ENCODE data around the gene SFXN5. TPM values are rescaled to one million over a fixed set of nuclear protein-coding genes. Genes with fewer than 3 reads are reported as not detected.

SFXN5 gene
- total RNA-seq, 1 donor from 2014 or later = 10.3 TPM

DNA sequence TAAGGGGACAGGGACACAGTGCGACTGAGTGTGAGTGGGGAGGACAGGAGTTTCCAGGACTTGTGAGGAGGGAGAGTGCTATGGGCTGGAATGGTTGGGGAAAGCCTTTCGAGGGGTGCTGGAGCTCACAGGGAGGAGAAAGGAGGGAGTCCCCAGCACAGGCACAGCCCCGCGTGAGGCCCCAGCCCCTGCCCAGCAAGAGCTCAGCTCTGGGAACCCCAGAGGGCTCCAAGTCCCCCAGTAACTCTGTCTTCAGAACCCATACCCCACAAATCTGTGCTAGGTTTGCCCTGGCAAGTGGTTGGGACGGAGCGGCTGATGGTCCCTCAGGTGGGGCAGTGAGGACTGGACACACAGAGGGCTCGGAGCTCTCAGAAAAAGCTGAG, 75.4 kb downstream of the SFXN5 start:
- intact Hi-C loops (cut with micrococcal nuclease) = no loop called here

DNA sequence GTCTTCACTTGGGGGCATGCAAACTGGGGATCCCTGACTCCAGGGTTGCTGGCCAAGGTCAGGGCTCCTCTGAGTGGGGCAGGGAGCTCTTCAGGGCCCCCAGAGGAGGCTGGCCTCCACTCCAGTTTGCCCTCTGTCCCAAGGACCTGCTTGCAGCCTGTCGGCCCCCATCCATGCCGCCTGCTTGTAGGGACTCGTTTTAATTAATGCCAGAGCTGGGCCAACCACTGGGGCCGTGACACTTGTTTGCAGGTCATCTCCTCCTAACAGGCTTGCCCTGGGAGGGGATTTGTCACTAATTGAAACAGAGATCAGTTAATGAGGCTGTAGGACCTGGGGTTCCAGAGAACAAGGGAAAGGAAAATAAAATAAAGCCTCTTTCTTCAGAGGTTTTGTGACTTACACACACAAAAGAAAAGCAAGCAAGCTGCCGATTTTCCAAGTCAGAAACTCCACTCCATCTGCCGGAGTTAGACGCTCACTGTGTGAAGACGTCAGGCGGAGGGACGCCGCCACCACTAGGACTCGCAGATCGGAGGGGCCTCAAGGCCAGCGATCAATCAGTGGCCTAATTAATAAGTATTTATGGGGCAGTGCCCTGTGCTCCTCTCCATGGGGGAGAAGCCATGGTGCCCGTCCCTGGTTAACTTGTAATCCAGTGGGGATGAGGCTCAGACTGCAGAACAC, 75.9 kb downstream of the SFXN5 start:
- intact Hi-C loops (cut with micrococcal nuclease) = no loop called here

DNA sequence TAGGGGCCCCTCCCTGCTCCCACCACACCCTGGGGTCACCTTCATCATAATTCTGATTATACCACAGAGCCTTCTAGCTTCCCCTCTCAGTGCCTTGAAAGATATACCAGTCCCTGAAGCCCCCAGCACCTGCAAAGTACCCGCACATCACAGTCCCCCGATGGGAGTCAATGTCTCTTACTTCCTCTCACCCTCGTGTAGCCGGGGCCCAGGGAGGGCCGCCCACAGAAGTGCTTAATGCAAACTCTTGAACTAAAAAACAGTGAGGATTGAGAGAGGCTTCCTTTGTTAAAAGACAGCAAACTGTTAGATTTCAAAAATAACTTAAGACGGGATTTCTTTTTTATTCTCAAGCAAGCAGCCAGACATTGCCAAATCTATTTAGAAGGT, 76.5 kb downstream of the SFXN5 start:
- intact Hi-C loops (cut with micrococcal nuclease) = no loop called here

DNA sequence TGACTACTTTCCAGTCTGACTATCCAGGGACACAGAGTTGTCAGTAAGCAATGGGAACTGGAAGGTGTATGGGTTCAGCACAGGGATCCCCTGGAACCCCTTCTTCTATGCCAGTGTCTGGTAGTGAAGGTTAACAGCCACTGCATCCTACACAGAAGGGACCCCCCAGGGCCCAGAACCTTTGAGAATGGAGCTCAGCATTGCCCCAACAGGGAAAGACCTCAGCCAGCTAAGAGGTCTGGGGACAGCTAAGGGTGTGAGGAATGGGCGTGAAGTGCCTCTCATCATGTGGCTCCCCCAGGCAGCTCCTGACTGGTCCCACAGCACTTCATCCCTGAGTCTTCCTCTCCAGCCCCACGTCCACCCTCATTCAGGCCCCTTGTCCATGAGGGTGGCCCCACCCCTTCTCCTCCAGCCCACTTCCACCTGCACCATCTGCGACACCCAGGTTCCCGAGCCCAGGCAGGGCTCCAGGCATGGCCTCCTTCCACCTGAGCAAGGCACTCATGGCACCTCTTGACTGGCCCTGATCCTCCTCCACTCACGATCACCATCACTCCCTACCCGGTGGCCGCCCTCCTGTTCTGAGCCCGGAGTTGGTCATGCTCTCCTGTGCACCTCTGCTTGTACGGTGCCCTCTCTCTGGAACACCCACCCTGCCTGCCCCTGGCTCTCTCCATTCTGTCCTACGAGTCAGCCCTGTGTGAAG, 77.1 kb downstream of the SFXN5 start:
- intact Hi-C loops (cut with micrococcal nuclease) = no loop called here

DNA sequence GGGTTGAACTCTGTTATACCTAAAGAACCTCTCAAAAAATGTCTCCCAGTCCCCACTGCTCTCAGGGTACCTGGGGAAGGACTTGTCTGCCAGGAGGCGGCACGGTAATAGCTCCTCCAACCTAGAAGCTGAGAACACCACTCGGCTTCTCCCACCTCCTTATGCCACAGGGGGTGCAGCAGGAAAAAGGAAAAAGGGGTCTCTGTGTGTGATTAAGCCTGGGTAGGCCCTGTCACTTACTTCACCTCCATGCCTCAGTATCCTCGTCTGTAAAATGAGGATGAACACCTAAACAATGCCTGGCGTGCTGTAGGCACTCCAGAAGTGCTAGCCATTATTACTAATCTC, 77.6 kb downstream of the SFXN5 start:
- intact Hi-C loops (cut with micrococcal nuclease) = loop anchor here (1.0 kb wide), 5 partner anchors 77 to 218 kb away; partner anchors contain the start of gene SFXN5

DNA sequence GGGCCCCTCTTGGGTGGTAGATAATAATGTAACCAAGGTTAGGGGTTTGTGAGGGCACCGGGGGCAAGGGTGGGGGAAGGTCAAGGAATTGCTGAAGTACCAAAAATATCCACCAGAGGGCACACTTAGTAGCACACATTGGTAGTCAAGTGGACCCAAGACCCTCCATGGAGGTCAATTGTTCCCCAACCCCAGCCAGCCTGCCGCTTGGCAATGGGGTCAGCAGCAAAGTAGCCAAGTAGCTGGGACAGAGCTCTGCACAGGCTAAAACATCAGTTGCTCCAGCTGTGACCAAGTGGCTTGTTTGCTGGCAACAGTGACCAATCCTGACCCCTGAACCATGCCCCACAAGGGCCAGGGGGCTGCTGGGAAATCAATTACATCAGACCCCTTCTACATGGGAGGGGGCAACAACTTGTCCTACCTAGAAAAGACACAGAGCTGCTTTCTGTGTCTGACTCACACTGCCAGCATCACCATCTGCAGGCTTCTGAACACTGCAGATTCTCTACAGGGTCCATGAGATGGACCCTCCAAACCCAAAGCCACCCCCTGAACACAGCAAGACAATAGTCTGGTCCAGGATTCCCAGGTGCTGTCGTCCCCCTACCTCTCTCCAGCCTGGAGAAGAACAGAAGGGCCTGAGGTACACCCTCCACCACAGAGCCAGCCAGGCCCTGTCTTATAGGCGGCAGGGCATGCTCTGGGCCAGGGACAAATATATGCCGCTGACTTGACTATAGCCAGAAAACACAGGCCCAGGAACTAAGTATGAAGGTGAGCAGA, 78.2 kb downstream of the SFXN5 start:
- intact Hi-C loops (cut with micrococcal nuclease) = loop anchor here (1.0 kb wide), 5 partner anchors 78 to 219 kb away; partner anchors contain the start of gene SFXN5

- intact Hi-C loops (cut with micrococcal nuclease) = loop anchor here (1.0 kb wide), 5 partner anchors 79 to 220 kb away; partner anchors contain the start of gene SFXN5
Measured at GRCh38 chr2:72992734-72993102, 78.8 kb downstream of the SFXN5 start.

DNA sequence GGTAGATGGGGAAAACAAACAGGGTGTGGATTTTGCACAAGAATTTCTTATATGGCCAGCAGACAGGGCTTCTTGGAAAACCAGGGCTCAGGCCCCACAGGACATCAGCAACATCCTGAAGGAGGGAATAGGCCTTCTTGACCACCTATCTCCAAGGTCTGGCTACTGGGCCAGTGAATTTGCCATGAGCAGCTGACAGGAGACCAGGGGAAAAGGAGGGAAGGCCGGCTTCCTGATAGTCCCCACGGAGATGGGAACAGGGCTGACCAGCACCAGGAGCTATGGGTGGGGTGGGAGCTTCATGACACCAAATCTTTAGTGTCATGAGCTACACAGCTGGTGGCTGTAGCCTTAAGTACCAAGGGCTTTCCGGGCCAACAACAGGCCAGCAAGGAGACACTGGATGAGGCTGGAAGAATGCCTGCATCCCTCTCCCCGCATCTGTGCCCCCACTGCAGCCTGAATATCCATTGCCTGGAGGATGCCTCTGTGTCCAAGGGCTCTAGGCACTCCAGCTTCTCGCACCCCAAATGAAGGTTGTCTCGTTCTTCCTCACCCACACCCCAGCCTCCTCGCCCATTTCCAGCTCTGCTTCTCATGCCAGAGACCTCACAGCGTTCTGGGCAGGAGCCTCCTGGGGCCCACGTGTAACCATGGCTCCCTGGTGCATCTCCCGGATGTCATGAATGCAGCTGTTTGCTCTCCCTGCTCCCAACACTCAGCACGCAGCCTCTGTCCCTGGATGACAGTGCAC, 79.4 kb downstream of the SFXN5 start:
- intact Hi-C loops (cut with micrococcal nuclease) = no loop called here

GRCh38 chr2:72991439-72991725, 80.1 kb downstream of the SFXN5 start:
- intact Hi-C loops (cut with micrococcal nuclease) = no loop called here

DNA sequence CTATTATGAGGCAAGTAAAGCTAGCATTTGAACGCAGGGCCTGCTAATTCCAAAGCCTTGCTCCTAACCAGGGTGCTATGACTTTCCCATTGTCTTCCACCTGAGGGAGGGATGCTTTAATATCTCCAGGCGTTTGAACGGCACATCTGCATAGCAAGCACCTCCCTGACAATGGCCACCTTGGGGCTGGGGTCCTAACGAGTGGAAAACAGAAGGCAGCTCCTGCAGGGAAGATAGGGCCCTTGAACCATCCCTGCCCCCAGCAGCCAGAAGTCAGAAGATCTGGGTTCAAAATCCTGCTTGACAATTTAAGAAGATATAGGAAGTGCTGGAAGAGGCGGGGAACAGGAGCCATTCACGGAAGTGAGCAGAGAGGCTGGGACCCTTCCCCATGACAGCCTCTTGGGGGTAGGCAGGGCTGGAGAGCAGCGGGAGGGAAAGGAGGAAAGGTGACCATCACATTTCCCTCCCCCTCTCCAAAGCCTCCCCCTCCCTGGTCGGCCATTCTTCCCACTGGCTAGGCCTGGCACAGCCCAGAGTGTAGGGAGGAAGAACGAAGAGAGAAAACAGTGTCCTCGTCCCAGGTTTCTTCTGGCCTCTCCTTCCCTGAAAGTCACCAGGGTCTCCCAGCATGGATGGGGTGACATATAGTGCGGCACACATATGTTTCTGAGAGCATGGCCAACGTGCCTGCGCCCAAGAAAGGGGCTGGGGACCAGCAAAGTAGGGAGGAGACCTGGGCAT, 80.6 kb downstream of the SFXN5 start:
- intact Hi-C loops (cut with micrococcal nuclease) = no loop called here

- intact Hi-C loops (cut with micrococcal nuclease) = no loop called here
Measured at GRCh38 chr2:72989770-72990556, 81.5 kb downstream of the SFXN5 start.

DNA sequence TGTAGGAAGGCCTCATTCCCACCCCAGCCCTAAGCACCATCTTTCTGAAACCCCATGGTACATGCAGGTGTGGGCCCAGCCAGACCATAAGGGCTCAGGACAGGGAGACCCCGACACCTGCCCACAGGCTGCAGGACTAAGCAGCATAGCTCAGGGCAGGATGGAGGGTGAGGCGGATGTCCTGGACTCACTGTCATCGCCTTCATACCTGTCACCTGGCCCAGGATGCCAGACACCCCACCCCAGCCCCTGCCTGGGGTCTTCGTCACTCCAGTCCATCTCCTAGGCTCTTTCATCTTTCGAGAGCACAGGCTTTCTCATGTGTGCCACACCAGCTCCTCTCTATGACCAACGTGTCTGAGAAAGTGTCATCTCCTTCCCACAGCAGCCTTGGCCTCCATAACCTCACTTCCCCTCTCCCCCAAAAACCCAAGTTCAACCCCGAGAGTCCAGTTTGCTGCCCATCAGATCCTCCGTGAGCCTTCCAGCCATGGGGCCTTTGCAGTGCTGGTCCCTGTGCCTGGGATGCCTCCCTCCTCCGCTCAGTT, 82.7 kb downstream of the SFXN5 start:
- intact Hi-C loops (cut with micrococcal nuclease) = no loop called here

DNA sequence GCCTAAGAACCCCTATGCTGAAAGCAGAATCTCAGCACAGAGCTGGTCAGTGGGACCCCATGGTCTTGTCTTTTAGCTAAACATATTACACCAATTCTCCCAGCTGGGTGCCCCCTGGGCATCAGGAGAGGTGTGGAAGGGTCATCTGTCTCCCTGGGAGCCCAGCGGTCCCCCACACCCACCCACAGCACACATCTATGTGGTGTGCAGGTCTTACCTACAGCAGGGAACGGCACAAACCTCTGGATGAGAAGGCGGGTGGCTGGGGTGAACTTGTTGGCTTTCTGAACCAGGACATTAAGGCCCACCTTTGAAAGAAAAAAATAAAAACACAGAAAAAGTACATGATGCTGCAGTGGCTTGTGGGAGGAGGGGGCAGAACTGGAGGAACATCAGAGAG, 83.5 kb downstream of the SFXN5 start:
- intact Hi-C loops (cut with micrococcal nuclease) = no loop called here

DNA sequence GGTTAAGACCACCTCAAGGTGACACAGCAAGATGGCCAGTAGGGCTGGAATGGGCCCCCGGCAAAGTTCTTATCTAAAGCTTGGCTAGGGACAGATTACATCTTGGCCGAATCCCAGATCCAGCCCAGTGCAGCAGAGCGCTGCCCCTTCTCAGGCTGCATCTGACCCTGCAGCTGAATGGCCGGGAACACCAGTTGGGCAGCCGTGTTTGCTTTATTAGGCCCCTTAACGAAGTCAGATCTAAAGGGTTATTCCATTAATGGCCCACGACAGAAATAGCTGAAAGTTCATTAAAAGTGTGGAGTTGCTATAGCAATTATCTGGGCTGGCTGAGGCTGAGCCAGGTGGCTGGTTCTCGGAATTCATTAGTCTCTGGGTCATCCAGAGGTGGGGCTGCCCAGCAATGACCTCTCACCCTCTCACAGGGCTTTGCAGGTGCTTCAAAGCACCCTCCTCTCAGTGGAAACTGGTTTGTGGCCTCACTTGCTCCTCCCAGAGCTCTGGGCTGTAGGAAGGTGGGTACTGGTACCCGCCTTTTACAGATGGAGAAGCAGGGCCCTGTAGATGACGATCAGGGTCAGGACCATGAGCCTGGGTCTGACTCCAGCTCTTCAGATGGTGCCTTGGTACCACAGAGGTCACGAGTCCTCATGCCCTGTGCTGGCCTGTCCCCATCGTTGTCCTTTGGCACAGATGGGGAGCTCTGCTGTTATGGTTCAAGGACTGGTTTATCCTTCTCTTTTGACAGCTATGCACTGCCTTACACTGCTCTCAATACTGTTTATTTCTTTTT, 85.4 kb downstream of the SFXN5 start:
- intact Hi-C loops (cut with micrococcal nuclease) = no loop called here

GRCh38 chr2:72985136-72985535, 86.4 kb downstream of the SFXN5 start:
- intact Hi-C loops (cut with micrococcal nuclease) = no loop called here

DNA sequence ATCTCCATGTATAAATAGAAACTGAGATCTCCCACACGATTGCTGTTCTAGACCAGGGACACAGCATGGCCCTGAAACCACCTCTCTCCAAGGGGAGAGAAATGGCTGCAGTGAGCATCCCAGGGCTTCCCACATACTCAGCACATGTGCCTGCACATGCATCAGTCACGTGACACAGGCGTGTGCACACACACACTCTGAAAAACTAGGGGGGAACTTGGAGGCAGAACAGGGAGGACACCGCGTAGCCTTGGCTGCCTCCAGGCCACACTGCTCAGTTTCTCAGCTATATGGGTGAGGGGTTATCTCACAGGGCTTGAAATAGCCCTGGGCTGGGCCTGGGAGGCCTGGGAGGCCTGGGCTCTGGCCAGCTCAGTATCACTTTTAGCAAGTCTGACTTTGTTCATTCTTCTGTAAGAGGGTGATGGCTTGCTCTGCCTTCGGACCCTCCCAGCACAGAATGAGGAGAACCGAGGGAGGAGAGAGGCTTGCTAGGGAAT, 87.3 kb downstream of the SFXN5 start:
- intact Hi-C loops (cut with micrococcal nuclease) = no loop called here

DNA sequence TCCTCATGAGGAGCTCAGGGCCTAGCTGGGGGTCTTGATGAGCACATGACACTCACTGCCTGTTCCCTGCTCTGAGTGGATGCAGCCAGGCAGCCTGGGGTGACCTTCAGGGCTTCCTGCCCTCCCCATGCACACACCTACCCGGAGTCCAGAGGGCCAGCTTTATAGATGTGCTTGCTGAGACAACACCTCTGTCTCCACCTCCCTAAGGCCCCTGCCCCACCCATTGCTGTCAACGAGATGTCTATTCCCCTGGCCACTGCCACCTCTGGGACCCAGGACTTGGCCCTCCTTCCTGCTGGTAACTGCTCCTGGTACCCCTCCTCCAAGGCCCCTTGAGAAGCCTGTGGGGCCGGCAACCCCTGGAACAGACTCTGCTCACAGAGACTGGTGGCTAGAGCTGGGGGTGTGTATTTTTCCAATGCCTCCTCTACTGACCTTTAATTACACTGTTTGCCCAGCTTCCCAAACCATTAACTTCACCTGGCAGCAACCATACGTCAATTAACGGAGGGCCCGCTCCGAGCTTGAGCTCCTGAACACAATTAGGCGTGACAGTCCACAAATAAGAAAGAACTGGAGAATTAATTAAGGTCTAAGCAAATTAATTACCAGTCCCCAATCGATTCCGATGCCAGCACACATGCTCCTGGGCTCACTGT, 87.9 kb downstream of the SFXN5 start:
- intact Hi-C loops (cut with micrococcal nuclease) = no loop called here

- intact Hi-C loops (cut with micrococcal nuclease) = no loop called here
Measured at GRCh38 chr2:72982781-72983499, 88.6 kb downstream of the SFXN5 start.
